Measurements from ENCODE around the gene OSCP1. TPM values are rescaled to one million over a fixed set of nuclear protein-coding genes. Genes with fewer than 3 reads are reported as not detected.

OSCP1 gene
- polyA plus RNA-seq, 1 donor: 6.1 TPM

GRCh38 chr1:36447450-36447849, 2.8 kb downstream of the OSCP1 start:
- DNase-seq (ENCODE audit: low read depth): no peak

- DNase-seq (ENCODE audit: low read depth): no peak
These were observed 3.5 kb downstream of the OSCP1 start for GRCh38 chr1:36446746-36447145.

GRCh38 chr1:36446271-36446670, 4.0 kb downstream of the OSCP1 start:
- DNase-seq (ENCODE audit: low read depth): no peak

GRCh38 chr1:36443297-36443696, 7.0 kb downstream of the OSCP1 start:
- DNase-seq (ENCODE audit: low read depth): no peak

GRCh38 chr1:36442337-36442736, 7.9 kb downstream of the OSCP1 start:
- no peak for DNase-seq (ENCODE audit: low read depth)

- no peak for DNase-seq (ENCODE audit: low read depth)
These were observed 9.6 kb downstream of the OSCP1 start for GRCh38 chr1:36440646-36441045.

- no peak for DNase-seq (ENCODE audit: low read depth)
These were observed 10.2 kb downstream of the OSCP1 start for GRCh38 chr1:36440044-36440443.

GRCh38 chr1:36438715-36439114, 11.5 kb downstream of the OSCP1 start:
- DNase-seq (ENCODE audit: low read depth): no peak

- no peak for DNase-seq (ENCODE audit: low read depth)
These were observed 13.4 kb downstream of the OSCP1 start for GRCh38 chr1:36436821-36437220.

- no peak for DNase-seq (ENCODE audit: low read depth)
These were observed 17.1 kb downstream of the OSCP1 start for GRCh38 chr1:36433102-36433501.

- DNase-seq (ENCODE audit: low read depth): no peak
These were observed 17.6 kb downstream of the OSCP1 start for GRCh38 chr1:36432616-36433015.

GRCh38 chr1:36425791-36426190, 24.5 kb downstream of the OSCP1 start:
- no peak for DNase-seq (ENCODE audit: low read depth)

GRCh38 chr1:36421649-36422048, 28.6 kb downstream of the OSCP1 start:
- no peak for DNase-seq (ENCODE audit: low read depth)

- peak; percentile 58 for DNase-seq (ENCODE audit: low read depth)
These were observed 29.4 kb downstream of the OSCP1 start for GRCh38 chr1:36420836-36421317.

GRCh38 chr1:36420409-36420808, 29.8 kb downstream of the OSCP1 start:
- DNase-seq (ENCODE audit: low read depth): no peak

GRCh38 chr1:36419569-36419968, 30.7 kb downstream of the OSCP1 start:
- no peak for DNase-seq (ENCODE audit: low read depth)

GRCh38 chr1:36419140-36419539, 31.1 kb downstream of the OSCP1 start:
- DNase-seq (ENCODE audit: low read depth): no peak

GRCh38 chr1:36417931-36418330, 32.3 kb downstream of the OSCP1 start:
- no peak for DNase-seq (ENCODE audit: low read depth)

GRCh38 chr1:36415661-36416326, 34.5 kb downstream of the OSCP1 start:
- no peak for DNase-seq (ENCODE audit: low read depth)

GRCh38 chr1:36414384-36414783, 35.9 kb downstream of the OSCP1 start:
- no peak for DNase-seq (ENCODE audit: low read depth)

- no peak for DNase-seq (ENCODE audit: low read depth)
These were observed 38.3 kb downstream of the OSCP1 start for GRCh38 chr1:36411674-36412648.

- DNase-seq (ENCODE audit: low read depth): no peak
These were observed 41.8 kb downstream of the OSCP1 start for GRCh38 chr1:36408479-36408878.

- DNase-seq (ENCODE audit: low read depth): no peak
These were observed 43.8 kb downstream of the OSCP1 start for GRCh38 chr1:36406440-36406839.
